Hippocampal formation (tissue), 2 donors: Measurements from ENCODE around the gene MATCAP1.

Experiments
- DNase-seq, 2 donors: peaks; one replicate each; lab custom pipeline; 2025; lab: John Stamatoyannopoulos, UW

Gene MATCAP1

DNA sequence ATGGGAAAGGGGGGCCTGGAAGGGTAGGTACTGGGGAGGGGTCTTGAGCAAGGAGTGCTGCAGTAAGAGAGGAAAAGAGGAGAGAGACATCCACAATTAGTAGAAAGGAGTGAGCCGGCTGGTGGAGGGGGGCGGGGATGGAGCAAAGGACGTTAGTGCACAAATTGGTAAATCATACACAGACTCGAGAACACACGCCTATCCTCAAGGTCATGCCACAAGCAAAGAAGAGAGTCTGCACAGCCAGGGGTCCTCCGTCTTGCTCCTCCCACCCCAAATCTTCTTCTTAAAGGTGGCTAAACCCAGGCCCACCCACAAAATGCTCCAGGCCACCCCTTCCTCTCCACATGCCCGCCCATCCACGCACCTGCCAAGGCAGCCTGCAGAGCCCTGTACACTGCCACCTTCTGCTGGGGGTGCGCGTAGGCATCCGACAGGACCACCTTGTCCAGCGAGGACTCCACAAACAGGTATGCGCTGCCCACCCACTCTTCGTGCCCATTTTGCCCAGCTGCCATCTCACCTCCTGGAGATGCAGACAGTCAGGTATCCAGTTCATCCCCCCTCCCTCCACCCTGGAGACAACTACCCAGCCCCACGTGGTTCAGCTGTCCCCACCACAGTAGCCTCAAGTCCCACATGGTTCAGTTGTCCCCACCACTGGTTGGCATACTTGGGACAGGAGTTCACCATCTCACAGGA, 27.5 kb downstream of the MATCAP1 start:
- no peak for DNase-seq

DNA sequence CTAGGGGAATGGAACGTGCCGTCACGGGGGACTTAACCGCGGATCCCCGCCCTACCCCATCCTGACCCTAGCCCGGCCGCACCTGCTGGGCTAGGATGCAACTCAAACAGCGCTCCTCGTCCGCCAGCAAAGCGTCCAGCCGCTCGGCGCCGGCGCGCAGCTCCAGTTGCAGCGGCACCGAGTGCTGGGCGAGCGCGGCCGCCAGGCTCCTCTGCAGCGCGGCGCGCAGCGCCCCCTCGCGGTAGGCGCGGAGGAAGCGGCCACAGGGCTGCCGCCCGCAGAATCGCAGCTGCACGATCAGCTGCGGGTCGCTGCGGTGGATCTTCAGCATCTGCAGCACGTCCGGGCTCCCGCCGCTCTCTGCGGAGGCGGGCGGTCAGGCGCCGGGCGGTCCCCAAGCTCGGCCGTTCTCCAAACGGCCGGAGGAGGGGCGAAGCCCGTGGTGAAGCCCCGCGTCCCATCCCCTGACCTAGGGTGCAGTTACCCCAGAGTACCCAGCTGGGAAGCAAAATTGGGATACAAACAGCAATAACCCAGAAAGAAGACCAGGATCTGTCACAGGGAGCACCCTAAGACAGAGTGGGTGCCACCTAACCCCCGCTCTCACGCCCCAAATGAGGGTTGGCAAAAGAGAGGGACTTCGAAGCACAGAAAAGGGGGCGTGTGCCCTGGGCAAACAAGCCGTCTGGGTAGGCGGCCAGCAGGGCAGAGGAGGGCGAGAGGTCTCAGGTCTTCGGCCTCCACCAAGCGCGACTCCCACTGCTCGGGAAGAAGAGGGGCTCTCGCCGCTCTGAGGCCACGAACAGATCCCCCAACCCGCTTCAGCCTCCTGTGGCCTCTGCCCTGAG, 28.2 kb downstream of the MATCAP1 start:
- peak; percentile 45 to 74 for DNase-seq

- no peak for DNase-seq
Measured at GRCh38 chr16:67154578-67155294, 29.0 kb downstream of the MATCAP1 start.

GRCh38 chr16:67151431-67152097, 32.2 kb downstream of the MATCAP1 start:
- no peak for DNase-seq

DNA sequence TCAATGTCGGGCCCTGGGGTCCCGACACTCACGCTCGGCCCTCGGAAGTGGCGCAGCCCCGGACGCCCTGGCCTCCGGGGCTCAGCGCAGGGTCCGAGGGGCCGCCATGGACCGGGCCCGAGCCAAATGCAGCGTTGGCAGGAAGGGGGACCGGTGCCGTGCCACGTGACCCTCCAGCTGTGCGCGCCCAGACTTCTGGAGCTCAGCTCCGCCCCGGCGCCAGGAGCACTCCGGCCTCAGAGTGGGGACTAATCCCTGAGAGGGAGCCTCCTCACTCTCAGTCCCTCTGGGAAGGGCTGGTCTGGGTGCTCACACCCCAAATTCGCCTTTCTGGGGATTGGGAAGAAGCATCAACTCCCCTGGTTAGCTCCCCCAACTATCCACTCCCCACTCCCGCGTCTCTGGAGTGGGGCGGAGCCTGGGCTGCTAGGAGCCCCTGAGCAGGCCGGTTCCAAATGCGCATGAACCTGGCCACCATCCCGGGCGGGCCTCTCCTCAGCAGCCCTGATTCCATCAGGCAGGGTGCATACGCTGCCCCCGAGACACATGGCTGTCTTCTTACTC, 32.8 kb downstream of the MATCAP1 start, which contains the start of gene B3GNT9:
Gene B3GNT9, minus strand, starts transcription at position 166 of the 564 bp plus-strand sequence. CDS start 513 bp downstream, outside the sequence.
- peak; percentile 70 to 81 for DNase-seq

- DNase-seq, result no peak
Measured at GRCh38 chr16:67150047-67150832, 33.5 kb downstream of the MATCAP1 start.

DNA sequence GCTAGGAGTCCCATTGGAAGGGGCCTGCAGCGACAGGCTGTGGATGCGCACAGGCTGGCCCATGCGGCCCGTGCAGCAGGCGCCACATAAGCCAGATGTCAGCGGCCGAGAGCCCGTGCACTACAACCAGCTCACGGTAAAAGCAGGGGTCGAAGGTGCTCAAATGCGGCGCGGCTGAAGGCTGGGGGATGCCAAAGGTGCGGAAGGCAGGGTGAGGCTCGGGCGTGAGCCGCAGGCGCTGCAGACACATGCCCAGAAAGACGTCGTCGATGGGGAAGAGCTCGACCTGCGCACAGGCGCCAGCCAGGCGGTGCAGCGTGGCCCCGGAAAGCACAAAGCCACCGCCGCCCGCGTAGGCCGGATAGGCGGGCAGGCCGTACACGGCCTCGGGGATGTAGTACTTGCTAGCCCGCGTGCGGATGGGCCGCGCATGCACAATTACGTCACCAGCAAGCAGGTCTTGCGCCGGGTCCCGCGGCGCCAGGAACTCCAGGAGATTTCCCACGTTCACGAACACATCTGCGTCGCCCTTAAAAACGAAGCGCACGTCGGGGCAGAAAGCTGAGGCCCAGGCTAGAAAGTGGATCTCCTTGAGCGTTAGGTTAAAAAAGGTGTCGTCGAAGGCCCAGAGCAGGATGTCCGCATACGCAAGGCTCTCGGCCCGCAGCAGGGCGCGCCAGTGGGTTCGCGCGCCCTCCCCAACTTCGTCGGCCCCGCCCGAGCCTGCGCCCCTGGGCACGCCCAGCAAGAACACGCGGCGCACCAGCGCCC, 34.3 kb downstream of the MATCAP1 start:
- no peak for DNase-seq

GRCh38 chr16:67148656-67149275, 35.0 kb downstream of the MATCAP1 start:
- no peak for DNase-seq

DNA sequence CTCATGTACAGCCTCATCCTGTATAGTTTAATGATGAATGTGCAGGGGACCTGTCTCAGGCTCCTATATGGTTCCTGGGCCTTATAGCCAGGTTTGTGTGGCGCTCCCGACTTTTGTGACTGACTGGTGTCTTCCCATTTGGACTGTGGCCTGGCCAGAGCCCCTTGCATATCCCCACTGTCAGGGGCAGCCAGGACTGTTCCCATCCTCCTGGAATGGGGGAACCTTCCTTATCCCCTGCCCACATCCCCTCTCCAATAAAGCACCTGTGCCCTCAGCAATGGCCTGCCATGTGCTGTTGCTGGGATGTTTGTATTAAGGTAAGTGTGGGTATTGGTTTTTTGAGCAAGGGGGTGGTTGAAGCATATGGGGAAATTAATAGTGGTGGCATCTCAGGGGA, 35.5 kb downstream of the MATCAP1 start:
- no peak for DNase-seq

DNA sequence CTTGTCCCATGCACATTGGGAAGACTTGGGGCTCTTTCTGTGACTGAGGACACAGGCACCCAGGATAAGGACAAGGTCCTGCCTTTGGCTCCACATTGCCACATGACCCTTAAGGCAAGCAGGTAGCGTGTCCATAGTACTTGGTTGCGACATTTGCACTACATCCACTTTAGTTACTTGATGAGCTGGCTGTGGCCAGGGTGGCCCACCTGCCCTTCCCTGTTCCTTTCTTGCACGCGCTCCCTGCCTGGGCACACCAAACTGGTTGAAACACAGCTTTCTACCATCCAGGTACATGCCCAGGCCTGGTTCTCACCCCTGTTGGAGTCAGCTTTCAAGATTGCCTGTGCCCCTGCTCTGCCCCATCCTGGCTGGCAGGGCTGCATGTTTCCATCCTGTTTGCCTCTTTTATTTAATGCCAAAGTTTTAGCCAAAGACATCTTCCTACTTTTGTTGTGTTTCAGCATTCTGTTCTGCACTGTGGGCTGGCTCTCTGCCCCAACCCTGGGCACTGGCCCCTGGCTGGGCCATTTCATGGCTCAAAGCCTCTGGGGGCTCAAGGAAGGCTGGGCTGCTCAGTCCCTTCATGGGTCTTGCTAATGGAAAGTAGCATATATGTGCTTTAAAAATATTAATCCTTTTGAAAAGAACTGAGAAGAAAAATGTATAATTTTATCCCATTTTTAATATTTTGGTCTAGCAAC, 36.2 kb downstream of the MATCAP1 start:
- DNase-seq, result no peak

DNA sequence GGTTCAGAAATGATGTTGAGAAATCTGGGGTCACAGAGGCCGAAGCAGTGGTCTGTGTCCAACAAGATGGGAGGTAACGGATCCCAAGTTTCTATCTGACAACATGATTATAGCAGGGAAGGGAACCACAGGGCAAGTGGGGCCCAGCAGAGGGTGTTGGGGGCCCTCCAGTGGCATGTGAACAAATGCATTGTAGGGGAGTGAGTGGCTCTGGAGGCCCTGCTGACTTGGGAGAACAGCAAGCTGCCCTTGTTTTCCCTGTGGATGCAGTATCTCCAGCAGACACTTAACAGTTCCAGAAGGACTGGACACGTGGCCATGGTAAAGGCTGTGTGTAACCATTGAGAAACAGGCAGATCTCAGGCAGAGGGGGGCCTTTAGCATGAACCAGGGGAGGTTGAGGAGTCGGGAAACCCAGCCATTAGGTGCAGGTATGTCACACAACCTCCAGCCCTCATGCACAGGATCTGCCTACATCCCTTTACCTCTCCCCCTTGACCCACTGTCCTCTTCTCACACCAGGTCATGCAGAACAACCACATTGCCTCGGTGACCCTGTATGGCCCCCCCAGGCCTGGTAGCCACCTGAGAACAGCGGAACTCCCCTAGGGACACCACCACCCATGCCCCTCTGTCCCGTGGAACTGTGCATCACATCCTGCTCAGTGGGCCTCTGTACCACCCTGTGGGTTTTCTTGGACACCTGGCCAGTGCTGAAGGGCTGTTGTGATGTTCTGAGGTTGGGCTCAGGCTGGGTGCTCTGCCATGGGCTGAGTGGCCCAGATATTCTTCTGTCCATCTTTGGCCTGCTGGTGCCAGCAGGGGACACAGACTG, 37.0 kb downstream of the MATCAP1 start:
- no peak for DNase-seq

DNA sequence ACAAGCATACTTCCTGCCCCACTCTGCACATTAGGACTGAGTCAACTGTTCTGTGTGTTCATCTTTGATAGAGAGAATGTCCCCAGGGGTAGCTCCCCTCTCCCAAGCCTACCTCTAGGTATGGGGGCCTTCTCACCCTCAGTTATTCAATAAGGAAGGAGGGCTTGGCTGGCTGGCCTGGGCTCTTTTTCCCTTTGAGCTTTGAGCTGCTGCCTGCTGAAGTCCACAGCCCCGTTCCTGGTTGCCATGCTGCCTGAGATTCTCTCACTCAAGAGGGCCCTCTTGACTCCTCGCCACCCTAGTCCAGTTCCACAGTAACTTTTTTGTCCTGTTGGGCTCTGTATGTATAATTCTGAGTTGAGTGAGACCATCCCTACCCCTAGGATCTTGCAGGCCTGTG, 38.0 kb downstream of the MATCAP1 start:
- no peak for DNase-seq

- DNase-seq, result no peak
Measured at GRCh38 chr16:67144943-67145342, 38.8 kb downstream of the MATCAP1 start.

DNA sequence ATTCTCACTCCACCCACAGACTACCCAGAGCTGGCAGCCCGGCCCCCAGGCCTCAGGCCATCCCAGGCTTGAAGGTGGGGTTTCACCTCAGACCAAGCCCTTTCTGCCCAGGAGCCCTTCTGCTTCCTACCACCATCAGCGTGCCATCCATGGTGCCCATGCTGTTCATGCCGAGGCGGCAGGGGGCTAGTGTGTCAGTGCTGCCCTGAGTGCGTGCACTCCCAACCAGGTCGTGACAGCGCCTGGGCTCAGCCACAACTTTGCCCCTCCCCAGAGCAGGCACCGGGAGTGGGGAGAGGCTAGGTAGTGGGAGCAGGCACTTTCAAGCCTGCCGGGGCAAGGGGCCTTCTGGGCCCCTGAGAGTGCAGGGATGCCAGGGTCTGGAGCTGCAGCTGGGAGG, 41.4 kb downstream of the MATCAP1 start:
- DNase-seq, result no peak

DNA sequence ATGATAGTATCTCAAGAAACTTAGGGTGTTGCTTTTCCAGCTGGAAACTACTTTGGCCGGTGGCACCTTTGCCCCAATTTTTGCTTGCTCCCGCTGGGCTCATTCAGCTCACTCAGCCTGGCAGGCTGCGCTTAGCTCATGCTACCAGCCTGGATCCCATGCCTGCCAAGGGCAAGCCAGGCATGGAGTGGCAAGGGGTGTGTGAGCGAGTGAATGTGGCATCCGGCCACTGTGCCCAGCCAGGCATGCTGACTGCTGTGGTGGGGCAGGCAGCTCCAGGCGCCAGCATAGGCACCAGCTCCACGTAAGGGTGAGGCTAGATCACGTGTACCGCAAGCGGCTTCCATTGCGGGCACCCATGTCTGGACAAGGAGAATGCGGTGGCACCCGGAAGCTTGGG, 42.4 kb downstream of the MATCAP1 start:
- no peak for DNase-seq

DNA sequence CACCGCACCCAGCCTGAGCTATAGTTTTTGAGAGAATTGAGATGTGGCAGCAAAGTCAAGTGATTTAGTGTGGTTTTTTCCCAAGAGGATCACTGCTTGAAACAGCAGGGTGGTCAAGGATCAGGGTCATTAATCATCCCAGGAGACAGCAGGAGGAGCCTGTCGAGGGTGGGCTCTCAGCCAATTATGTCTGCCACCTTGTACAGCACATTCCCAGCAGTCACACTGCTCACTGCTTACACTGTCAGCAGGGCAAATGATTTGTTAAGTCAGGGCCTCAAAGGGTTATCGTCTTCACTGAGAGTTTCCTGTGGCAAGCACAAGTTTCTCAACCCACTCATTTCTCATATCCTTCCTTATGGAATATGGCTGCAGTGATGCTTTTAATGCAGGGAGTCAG, 46.2 kb downstream of the MATCAP1 start:
- no peak for DNase-seq

- DNase-seq, result peak in 1 of 2 donors; percentile 16
Measured at GRCh38 chr16:67129422-67129821, 54.3 kb downstream of the MATCAP1 start.

DNA sequence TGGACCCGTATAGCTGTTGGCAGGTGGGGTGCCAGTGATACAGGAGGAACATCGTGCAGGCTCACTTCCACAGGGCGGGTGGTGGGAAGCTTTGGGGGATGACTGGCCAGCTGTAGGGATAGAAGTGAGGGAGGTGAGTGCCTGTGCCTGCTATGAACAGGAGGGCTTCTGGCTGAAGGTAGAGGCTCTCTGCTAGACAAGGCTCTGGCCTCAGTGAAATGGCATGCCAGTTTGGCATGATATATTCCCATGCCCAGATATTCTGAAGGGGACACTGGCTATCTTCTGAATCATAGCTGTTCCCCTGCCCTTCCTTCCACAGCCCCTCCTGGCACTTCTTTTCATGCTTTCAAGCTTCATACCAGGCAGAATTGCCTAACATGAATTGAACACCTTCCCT, 54.9 kb downstream of the MATCAP1 start:
- DNase-seq, result no peak
